Kidney (tissue), 14 donors: ENCODE measurements around the gene HNF1A. TPM values are rescaled to one million over a fixed set of nuclear protein-coding genes. Genes with fewer than 3 reads are reported as not detected.

ENCODE experiments used
- DNase-seq, 5 donors: peaks; one replicate each; pipeline ENCODE4 v3.0.0-alpha.2; 2013 to 2020
- FAIRE-seq: peaks from 2 replicates; lab custom pipeline; 2012; peaks lifted over from hg19 to GRCh38; lab: Jason Lieb, UNC
- H3K27ac ChIP-seq, 2 donors: one replicate each; pipeline ENCODE4 v1.7.0; 2013; ENCODE audit warnings: low read depth in 2 of 2, low read length in 2 of 2, inconsistent platforms in 1 of 2
- H3K27me3 ChIP-seq: one replicate; pipeline ENCODE4 v1.7.1; 2013; ENCODE audit warnings: low read length, inconsistent platforms; ENCODE audit not compliant: control insufficient read depth, insufficient read depth
- H3K36me3 ChIP-seq, 3 donors: one replicate each; pipeline versions ENCODE4 v1.7.0 to v1.7.1; 2013; ENCODE audit warnings: low read length in 3 of 3, control low read depth in 1 of 3, inconsistent platforms in 1 of 3; ENCODE audit not compliant: insufficient read depth in 3 of 3, control insufficient read depth in 2 of 3
- H3K4me1 ChIP-seq, 3 donors: one replicate each; pipeline versions ENCODE4 v1.7.0 to v1.7.1; 2013; ENCODE audit warnings: low read length in 3 of 3, inconsistent platforms in 1 of 3, low read depth in 1 of 3; ENCODE audit not compliant: control insufficient read depth in 2 of 3, insufficient read depth in 2 of 3
- H3K4me3 ChIP-seq, 3 donors: one replicate each; pipeline versions ENCODE4 v1.7.0 to v1.8.1; 2013; ENCODE audit warnings: low read length in 3 of 3, control low read depth in 1 of 3, inconsistent platforms in 1 of 3
- H3K9ac ChIP-seq, 3 donors: one replicate each; pipeline versions ENCODE4 v1.7.0 to v1.7.1; 2013; ENCODE audit warnings: low read length in 3 of 3, control low read depth in 1 of 3, inconsistent platforms in 1 of 3
- H3K9me3 ChIP-seq, 3 donors: one replicate each; pipeline versions ENCODE4 v1.7.0 to v1.7.1; 2013; ENCODE audit warnings: low read length in 3 of 3, control low read depth in 1 of 3, inconsistent platforms in 1 of 3; ENCODE audit not compliant: control insufficient read depth in 2 of 3, insufficient read depth in 1 of 3
- intact Hi-C: fragments of 100-400 bp; cut with DNase I; formaldehyde crosslinking; loops from one replicate; pipeline ENCODE4 v1.11.1; 2022
- polyA plus RNA-seq: library from polyadenylated mRNA; stranded (reverse); fragments of 350-450 nt; fragmentation: Illumina TruSeq; extraction: RNeasy Lipid Tissue Mini Kit (QIAGEN cat#74804); gene quantifications from one replicate; pipeline ENCODE4 v1.2.3, GENCODE V29; 2014; ENCODE audit warnings: low read depth, low replicate concordance; ENCODE audit not compliant: insufficient read depth
- total RNA-seq: library from RNA; stranded (reverse); fragmentation: NEBNext Ultra II Directional; extraction: Animal tissue kit (Norgen Biotek cat#: 25700); gene quantifications from one replicate; pipeline ENCODE4 v1.2.1, GENCODE V29; 2021
- TF ChIP-seq, protein P1 (sequence below): IDR thresholded peaks from 3 replicates; pipeline ENCODE4 v1.5.1; 2012; ENCODE audit warnings: mild to moderate bottlenecking, moderate library complexity, borderline replicate concordance; ENCODE audit not compliant: insufficient read depth; ENCODE audit errors: extremely low read depth
- donor health status: control.
- donor health status: control.
- donor health status: control.
- donor health status: control.
- donor health status: control.
- donor health status: DM: yes; HTN: yes; CAD: no.
- donor health status: Normal renal cell carcinoma (clear cell type).

The HNF1A gene
- total and polyA plus RNA-seq, 2 donors from 2014 or later, result 6.7 to 32.4 TPM

DNA sequence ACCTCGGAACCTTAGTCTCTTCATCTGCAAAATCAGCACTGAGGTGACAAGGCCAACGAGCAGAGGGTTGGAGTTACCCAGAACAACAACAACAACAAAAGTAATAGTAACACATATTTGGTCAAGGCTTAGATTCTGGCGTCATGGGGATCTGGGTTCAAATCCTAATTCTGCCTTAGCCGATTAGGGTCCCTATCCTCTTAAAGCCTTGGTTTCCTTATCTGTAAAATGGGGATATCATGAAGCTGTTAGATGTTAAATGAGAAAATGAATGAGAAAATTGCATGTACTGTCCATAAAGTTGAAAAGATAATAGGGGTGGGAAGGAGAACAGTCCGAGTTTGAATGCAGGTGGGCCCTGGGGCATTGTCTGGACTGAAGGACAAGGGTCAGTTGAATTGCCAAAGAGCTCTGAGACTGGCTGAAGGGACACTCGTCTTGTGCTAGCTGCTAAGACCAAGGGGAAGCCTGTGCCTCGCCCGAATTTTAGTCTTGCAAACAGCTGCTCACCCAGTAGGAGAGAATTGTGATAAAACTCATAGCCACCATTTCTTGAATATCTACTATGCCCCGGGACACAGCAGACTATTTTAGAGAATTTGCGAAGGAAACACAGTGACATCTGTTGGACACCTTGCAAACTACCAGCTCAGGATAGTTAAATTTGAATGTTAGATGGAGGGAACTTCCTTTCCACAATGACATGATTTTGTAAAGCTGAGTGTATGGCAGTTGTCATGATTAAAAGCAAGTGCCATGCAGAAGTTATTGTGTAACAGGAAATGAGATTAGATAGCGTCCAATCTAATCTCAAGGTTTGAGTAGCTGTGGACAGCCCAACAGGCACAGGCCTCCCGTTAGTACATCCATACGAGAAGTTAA, 6.8 kb upstream of the HNF1A start:
- TF ChIP-seq, protein P1, sequence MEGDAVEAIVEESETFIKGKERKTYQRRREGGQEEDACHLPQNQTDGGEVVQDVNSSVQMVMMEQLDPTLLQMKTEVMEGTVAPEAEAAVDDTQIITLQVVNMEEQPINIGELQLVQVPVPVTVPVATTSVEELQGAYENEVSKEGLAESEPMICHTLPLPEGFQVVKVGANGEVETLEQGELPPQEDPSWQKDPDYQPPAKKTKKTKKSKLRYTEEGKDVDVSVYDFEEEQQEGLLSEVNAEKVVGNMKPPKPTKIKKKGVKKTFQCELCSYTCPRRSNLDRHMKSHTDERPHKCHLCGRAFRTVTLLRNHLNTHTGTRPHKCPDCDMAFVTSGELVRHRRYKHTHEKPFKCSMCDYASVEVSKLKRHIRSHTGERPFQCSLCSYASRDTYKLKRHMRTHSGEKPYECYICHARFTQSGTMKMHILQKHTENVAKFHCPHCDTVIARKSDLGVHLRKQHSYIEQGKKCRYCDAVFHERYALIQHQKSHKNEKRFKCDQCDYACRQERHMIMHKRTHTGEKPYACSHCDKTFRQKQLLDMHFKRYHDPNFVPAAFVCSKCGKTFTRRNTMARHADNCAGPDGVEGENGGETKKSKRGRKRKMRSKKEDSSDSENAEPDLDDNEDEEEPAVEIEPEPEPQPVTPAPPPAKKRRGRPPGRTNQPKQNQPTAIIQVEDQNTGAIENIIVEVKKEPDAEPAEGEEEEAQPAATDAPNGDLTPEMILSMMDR, result peak; percentile 70
- DNase-seq, result peak in 2 of 5 donors; percentile 68 to 80
- no peak overlapping the region for H3K9ac ChIP-seq
- peaks cover 2 to 38% (median 10%) of the 10 kb centered on the region in 3 donors for H3K36me3 ChIP-seq
- no peak overlapping the region for H3K27ac ChIP-seq
- intact Hi-C loops, result loop anchor here (10.0 kb wide), 1 partner anchor 237 kb away; no protein-coding TSS in a partner anchor
- no peaks in the 10 kb centered on the region for H3K9me3 ChIP-seq
- H3K4me3 ChIP-seq, result no peak overlapping the region
- H3K4me1 ChIP-seq, result peaks cover 0 to 23% (median 11%) of the 10 kb centered on the region in 3 donors
- H3K27me3 ChIP-seq, result no peaks in the 10 kb centered on the region
- FAIRE-seq, result no peak

- intact Hi-C loops, result loop anchor here (10.0 kb wide), 1 partner anchor 238 kb away; no protein-coding TSS in a partner anchor
These were observed 5.3 kb upstream of the HNF1A start for GRCh38 chr12:120972870-120973543.

DNA sequence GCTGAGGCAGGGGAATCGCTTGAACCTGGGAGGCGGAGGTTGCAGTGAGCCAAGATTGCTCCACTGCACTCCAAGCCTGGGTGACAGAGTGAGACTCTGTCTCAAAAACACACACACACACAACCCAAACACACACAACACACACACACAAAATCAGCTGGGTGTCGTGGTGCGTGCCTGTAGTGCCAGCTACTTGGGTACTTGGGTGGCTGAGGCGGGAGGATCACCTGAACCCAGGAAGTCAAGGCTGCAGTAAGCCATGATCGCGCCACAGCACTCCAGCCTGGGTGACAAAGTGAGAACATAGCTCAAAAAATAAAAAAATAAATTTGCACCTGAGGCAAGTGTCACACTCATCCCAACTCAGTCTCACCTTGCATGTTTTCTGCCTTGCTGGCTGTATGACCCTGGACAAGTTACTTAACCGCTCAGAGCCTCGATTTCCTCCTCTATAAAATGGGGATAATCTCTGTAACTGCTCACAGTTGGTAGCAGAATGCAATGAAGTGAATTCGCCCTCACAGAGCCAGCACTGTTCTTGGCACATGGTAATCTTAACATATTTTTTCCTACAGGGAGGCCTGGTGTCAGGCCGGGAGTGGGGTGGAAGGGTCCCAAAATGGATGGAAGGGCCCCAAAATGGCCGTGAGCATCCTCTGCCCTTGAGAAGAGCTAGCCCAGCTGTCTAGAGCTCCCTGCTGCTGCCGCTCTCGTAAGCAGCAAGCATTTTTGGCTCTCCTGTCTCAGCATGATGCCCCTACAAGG, 630 bp upstream of the HNF1A start:
- peak overlapping the region; percentile 90 to 92 for H3K27ac ChIP-seq
- no peaks in the 10 kb centered on the region for H3K27me3 ChIP-seq
- FAIRE-seq (no peak), DNase-seq (no peak)
- peak overlapping the region in 1 of 3 donors; percentile 94 for H3K9ac ChIP-seq
- H3K9me3 ChIP-seq, result no peaks in the 10 kb centered on the region
- TF ChIP-seq, protein P1, result no peak
- H3K36me3 ChIP-seq, result peaks cover 0 to 14% (median 0%) of the 10 kb centered on the region in 3 donors
- H3K4me3 ChIP-seq, result peak overlapping the region; percentile 41 to 90 (median 59)
- intact Hi-C loops, result loop anchor here (10.0 kb wide), 1 partner anchor 243 kb away; no protein-coding TSS in a partner anchor
- peaks cover 0 to 25% (median 4%) of the 10 kb centered on the region in 3 donors for H3K4me1 ChIP-seq

More at GRCh38 chr12:120972870-120973543, 5.3 kb upstream of the HNF1A start:
- Histone ChIP-seq H3K4me3 (no peak overlapping the region), H3K27me3 (no peaks in the 10 kb centered on the region), H3K27ac (peak overlapping the region; percentile 25 to 32), H3K4me1 (peaks cover 0 to 23% (median 17%) of the 10 kb centered on the region in 3 donors), H3K36me3 (peaks cover 2 to 39% (median 10%) of the 10 kb centered on the region in 3 donors), H3K9me3 (no peaks in the 10 kb centered on the region), H3K9ac (no peak overlapping the region)
- DNase-seq, result peak; percentile 87 to 96 (median 89)
- FAIRE-seq, result peak; percentile 35
- TF ChIP-seq, protein P1, result no peak
